ENCODE data around the gene MYH3. TPM values are rescaled to one million over a fixed set of nuclear protein-coding genes. Genes with fewer than 3 reads are reported as not detected.
"Not testable (repeated sequence)": the region's sequence is repeated elsewhere in the genome, so short reads cannot be mapped to it uniquely, and the experiment has no call there.

The MYH3 gene
- polyA plus RNA-seq, 2 of the 4 experiments (the other 2 are of a cell fraction) = 1.6 to 2.1 TPM

GRCh38 chr17:10697092-10698081 is 40.3 kb upstream of the MYH3 start, which contains the start of the genes ADPRM and SCO1 (continued):
- TF ChIP-seq USF2 (IDR thresholded peaks at IDR 0.05) (no peak), MYC (IDR thresholded peaks at IDR 0.05; ENCODE audit: borderline replicate concordance, low read length) (peak; percentile 46; the same call in 1 of the 2 replicates), KDM5A (IDR thresholded peaks at IDR 0.05) (peak; percentile 61; the same call in 1 of the 2 replicates), HMGXB4 (CRISPR knock-in tag; IDR thresholded peaks at IDR 0.05; ENCODE audit: borderline replicate concordance) (peak; percentile 84), CTCF (IDR thresholded peaks at IDR 0.05) (peak; percentile 16; the same call in 1 of the 3 replicates), ELK1 (IDR thresholded peaks at IDR 0.05; ENCODE audit: low read depth, low read length) (peak; percentile 32; the same call in 1 of the 2 replicates), CBX2 (IDR thresholded peaks at IDR 0.05; ENCODE audit: borderline replicate concordance, low read depth) (no peak), ZNF302 (CRISPR knock-in tag; IDR thresholded peaks at IDR 0.05) (no peak), JUN (IDR thresholded peaks at IDR 0.05) (peak; percentile 91 to 97), BCL3 (IDR thresholded peaks at IDR 0.05) (peak; percentile 86), E2F6 (IDR thresholded peaks at IDR 0.05; ENCODE audit: borderline replicate concordance, low read depth) (no peak; the same call in 1 of the 2 replicates), MAX (IDR thresholded peaks at IDR 0.05) (peak; percentile 89)

GRCh38 chr17:10695875-10696407 is 38.8 kb upstream of the MYH3 start:
- peaks cover 15% of the 10 kb centered on the region for H3K4me1 ChIP-seq
- POLR2A ChIA-PET = interaction anchor here (0.6 to 1.1 kb wide), 2 partner anchors 34 to 78 kb away, joined by 3 to 4 read pairs; partner anchors contain the start of gene TMEM220

More at GRCh38 chr17:10695875-10696407, 38.8 kb upstream of the MYH3 start:
- Histone ChIP-seq H3K4me3 (peak overlapping the region; percentile 85), H3K4me2 (peak overlapping the region; percentile 98), H3K27ac (peak overlapping the region; percentile 85 to 99; a peak in 5 of 6 replicates)
- not testable (repeated sequence) for FAIRE-seq; H3K9me3 ChIP-seq; ATAC-seq; DNase-seq (ENCODE audit: low read depth in 1 of 2, low spot score in 1 of 2)
- WGBS (ENCODE audit: missing lambda C conversion rate) = 81% methylated on average over 17 of the region's 17 CpGs
- CTCF ChIA-PET = interaction anchor here (0.6 to 3.5 kb wide), 8 partner anchors 9 to 78 kb away, joined by 3 to 18 read pairs (median 4); no protein-coding TSS in a partner anchor
